HepG2 (cell line): Measurements from ENCODE around the gene NECAB2. TPM values are rescaled to one million over a fixed set of nuclear protein-coding genes. Genes with fewer than 3 reads are reported as not detected.

Experiments used
- CERS6 ChIP-seq: sonication (generic); formaldehyde crosslinking; IDR thresholded peaks from 2 replicates; pipeline ENCODE4 v1.5.0; 2020; ENCODE audit warnings: missing genetic modification reagents
- ETS1 ChIP-seq: sonication (generic); formaldehyde crosslinking; IDR thresholded peaks from 2 replicates; pipeline ENCODE4 v1.4.0; 2020; ENCODE audit warnings: missing genetic modification reagents
- GATAD1 ChIP-seq: IDR thresholded peaks from 2 replicates; pipeline ENCODE4 v1.6.1; 2016; ENCODE audit warnings: missing genetic modification reagents, missing compliant biosample characterization
- GLI4 ChIP-seq: sonication (generic); formaldehyde crosslinking; IDR thresholded peaks from 2 replicates; pipeline ENCODE4 v1.5.1; 2020; ENCODE audit warnings: missing genetic modification reagents, mild to moderate bottlenecking, moderate library complexity, borderline replicate concordance
- RAD51 ChIP-seq: fragments of 450-650 bp; IDR thresholded peaks from 2 replicates; pipeline ENCODE4 v1.6.1; 2016; ENCODE audit warnings: borderline replicate concordance
- RARG ChIP-seq: sonication (generic); formaldehyde crosslinking; IDR thresholded peaks from 2 replicates; pipeline ENCODE4 v1.4.0; 2020; ENCODE audit warnings: low read depth, mild to moderate bottlenecking, missing genetic modification reagents
- TEF ChIP-seq: sonication (generic); formaldehyde crosslinking; IDR thresholded peaks from 2 replicates; pipeline ENCODE4 v1.5.0; 2020; ENCODE audit warnings: missing genetic modification reagents
- TIGD3 ChIP-seq: sonication (generic); formaldehyde crosslinking; IDR thresholded peaks from 2 replicates; pipeline ENCODE4 v1.5.1; 2020; ENCODE audit warnings: mild to moderate bottlenecking, missing genetic modification reagents, borderline replicate concordance
- WIZ ChIP-seq: sonication (generic); formaldehyde crosslinking; IDR thresholded peaks from 2 replicates; pipeline ENCODE4 v1.5.1; 2020; ENCODE audit warnings: mild to moderate bottlenecking, missing genetic modification reagents
- ZNF354B ChIP-seq: sonication (generic); formaldehyde crosslinking; IDR thresholded peaks from 2 replicates; pipeline ENCODE4 v1.8.0; 2022; ENCODE audit warnings: mild to moderate bottlenecking, missing genetic modification reagents
- polyA plus RNA-seq, 8 experiments: library from polyadenylated mRNA; depleted of rRNA in 3 of 8; stranded (reverse) in 7 of 8; unstranded in 1 of 8; fragments of >200 nt; fragmentation: Illumina TruSeq in 4 of 8; extraction: Trizol in 4 of 8; gene quantifications; 2 replicates each; pipeline versions ENCODE4 v1.2.1 to v1.2.3, GENCODE V29; 2011 to 2016; ENCODE audit warnings: low read depth in 4 of 8, missing spikeins in 1 of 8, mixed read lengths in 1 of 8; ENCODE audit not compliant: insufficient read depth in 1 of 8
- total RNA-seq, 5 experiments: library from RNA; depleted of rRNA; stranded (reverse); fragments of >200 nt; fragmentation: Illumina TruSeq; extraction: Trizol; gene quantifications; 2 replicates each; pipeline ENCODE4 v1.2.3, GENCODE V29; 2016; ENCODE audit warnings: low read depth in 1 of 5
- TF ChIP-seq, protein P1 (sequence below): sonication (generic); formaldehyde crosslinking; IDR thresholded peaks from 2 replicates; pipeline ENCODE4 v1.5.0; 2020; ENCODE audit warnings: missing genetic modification reagents, mild to moderate bottlenecking, borderline replicate concordance
- TF ChIP-seq, protein P2 (sequence below): sonication (generic); formaldehyde crosslinking; IDR thresholded peaks from 2 replicates; pipeline ENCODE4 v1.4.0; 2020; ENCODE audit warnings: mild to moderate bottlenecking, missing genetic modification reagents
- TF ChIP-seq, protein P3 (sequence below): sonication (generic); formaldehyde crosslinking; IDR thresholded peaks from 2 replicates; pipeline ENCODE4 v1.4.0; 2020; ENCODE audit warnings: missing genetic modification reagents, mild to moderate bottlenecking, borderline replicate concordance

Gene NECAB2
- total and polyA plus RNA-seq, 2 of the 13 experiments (the other 11 are each of a cell fraction or from before 2014, with no cell fraction given): 0.21 to 0.49 TPM

GRCh38 chr16:83952940-83953795, 14.9 kb upstream of the NECAB2 start, which contains the start of gene OSGIN1 (continued):
- no peak for TF ChIP-seq ZNF354B (CRISPR knock-in tag)
- no peak for TF ChIP-seq CERS6
- peak; percentile 67; the same call in 1 of the 2 replicates for TF ChIP-seq TEF
- no peak for TF ChIP-seq ETS1
- peak; percentile 73; the same call in 1 of the 2 replicates for TF ChIP-seq TIGD3
- TF ChIP-seq, protein P1, sequence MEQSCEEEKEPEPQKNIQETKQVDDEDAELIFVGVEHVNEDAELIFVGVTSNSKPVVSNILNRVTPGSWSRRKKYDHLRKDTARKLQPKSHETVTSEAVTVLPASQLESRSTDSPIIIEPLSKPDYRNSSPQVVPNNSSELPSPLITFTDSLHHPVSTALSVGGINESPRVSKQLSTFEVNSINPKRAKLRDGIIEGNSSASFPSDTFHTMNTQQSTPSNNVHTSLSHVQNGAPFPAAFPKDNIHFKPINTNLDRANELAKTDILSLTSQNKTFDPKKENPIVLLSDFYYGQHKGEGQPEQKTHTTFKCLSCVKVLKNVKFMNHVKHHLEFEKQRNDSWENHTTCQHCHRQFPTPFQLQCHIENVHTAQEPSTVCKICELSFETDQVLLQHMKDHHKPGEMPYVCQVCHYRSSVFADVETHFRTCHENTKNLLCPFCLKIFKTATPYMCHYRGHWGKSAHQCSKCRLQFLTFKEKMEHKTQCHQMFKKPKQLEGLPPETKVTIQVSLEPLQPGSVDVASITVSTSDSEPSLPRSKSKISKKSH: peak; percentile 84; the same call in 1 of the 2 replicates
- TF ChIP-seq, protein P2, sequence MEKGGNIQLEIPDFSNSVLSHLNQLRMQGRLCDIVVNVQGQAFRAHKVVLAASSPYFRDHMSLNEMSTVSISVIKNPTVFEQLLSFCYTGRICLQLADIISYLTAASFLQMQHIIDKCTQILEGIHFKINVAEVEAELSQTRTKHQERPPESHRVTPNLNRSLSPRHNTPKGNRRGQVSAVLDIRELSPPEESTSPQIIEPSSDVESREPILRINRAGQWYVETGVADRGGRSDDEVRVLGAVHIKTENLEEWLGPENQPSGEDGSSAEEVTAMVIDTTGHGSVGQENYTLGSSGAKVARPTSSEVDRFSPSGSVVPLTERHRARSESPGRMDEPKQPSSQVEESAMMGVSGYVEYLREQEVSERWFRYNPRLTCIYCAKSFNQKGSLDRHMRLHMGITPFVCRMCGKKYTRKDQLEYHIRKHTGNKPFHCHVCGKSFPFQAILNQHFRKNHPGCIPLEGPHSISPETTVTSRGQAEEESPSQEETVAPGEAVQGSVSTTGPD (CRISPR knock-in tag): peak; percentile 29; the same call in 1 of the 2 replicates
- no peak for TF ChIP-seq GLI4 (CRISPR knock-in tag)
- TF ChIP-seq, protein P3, sequence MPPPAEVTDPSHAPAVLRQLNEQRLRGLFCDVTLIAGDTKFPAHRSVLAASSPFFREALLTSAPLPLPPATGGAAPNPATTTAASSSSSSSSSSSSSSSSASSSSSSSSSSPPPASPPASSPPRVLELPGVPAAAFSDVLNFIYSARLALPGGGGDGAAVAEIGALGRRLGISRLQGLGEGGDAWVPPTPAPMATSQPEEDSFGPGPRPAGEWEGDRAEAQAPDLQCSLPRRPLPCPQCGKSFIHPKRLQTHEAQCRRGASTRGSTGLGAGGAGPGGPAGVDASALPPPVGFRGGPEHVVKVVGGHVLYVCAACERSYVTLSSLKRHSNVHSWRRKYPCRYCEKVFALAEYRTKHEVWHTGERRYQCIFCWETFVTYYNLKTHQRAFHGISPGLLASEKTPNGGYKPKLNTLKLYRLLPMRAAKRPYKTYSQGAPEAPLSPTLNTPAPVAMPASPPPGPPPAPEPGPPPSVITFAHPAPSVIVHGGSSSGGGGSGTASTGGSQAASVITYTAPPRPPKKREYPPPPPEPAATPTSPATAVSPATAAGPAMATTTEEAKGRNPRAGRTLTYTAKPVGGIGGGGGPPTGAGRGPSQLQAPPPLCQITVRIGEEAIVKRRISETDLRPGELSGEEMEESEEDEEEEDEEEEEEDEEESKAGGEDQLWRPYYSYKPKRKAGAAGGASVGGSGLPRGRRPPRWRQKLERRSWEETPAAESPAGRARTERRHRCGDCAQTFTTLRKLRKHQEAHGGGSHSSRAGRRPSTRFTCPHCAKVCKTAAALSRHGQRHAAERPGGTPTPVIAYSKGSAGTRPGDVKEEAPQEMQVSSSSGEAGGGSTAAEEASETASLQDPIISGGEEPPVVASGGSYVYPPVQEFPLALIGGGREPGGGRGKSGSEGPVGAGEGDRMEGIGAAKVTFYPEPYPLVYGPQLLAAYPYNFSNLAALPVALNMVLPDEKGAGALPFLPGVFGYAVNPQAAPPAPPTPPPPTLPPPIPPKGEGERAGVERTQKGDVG (CRISPR knock-in tag): no peak
- TF ChIP-seq RARG (CRISPR knock-in tag): no peak
- TF ChIP-seq GATAD1 (CRISPR knock-in tag): peak; percentile 33; the same call in 1 of the 2 replicates
- no peak for TF ChIP-seq RAD51
- TF ChIP-seq WIZ (CRISPR knock-in tag): 0 out of 2 replicates have a peak, but pooled peaks have one; percentile 51
